ENCODE results near the gene SH3BP4. TPM values are rescaled to one million over a fixed set of nuclear protein-coding genes. Genes with fewer than 3 reads are reported as not detected.
A peak's percentile ranks its signal among the peaks of the same experiment; 100 is the strongest.

The SH3BP4 gene
- total and polyA plus RNA-seq, 2 of the 13 experiments (the other 11 are each of a cell fraction or from before 2014, with no cell fraction given): 34.6 to 99.1 TPM

GRCh38 chr2:234995332-234996068 is 43.7 kb downstream of the SH3BP4 start (continued):
- TF ChIP-seq HMG20A (CRISPR knock-in tag; IDR thresholded peaks at IDR 0.05; ENCODE audit: borderline replicate concordance) (peak; percentile 80; the same call in 1 of the 2 replicates), ESRRA (CRISPR knock-in tag; IDR thresholded peaks at IDR 0.05; ENCODE audit: low read depth) (peak; percentile 96), ZNF773 (CRISPR knock-in tag; IDR thresholded peaks at IDR 0.05; ENCODE audit: borderline replicate concordance) (no peak), MAX (IDR thresholded peaks at IDR 0.05) (peak; percentile 84), RXRA (CRISPR knock-in tag; IDR thresholded peaks at IDR 0.05) (peak; percentile 89), ZKSCAN8 (CRISPR knock-in tag; IDR thresholded peaks at IDR 0.05; ENCODE audit: borderline replicate concordance) (peak; percentile 67; the same call in 1 of the 2 replicates), RERE (CRISPR knock-in tag; IDR thresholded peaks at IDR 0.05; ENCODE audit: low read depth) (peak; percentile 65), MAZ (IDR thresholded peaks at IDR 0.05; ENCODE audit: borderline replicate concordance, low read depth, low read length) (no peak), MAZ (CRISPR knock-in tag; IDR thresholded peaks at IDR 0.05; ENCODE audit: low read depth) (no peak; the same call in 1 of the 2 replicates), MXD1 (CRISPR knock-in tag; IDR thresholded peaks at IDR 0.05) (peak; percentile 71), AHDC1 (CRISPR knock-in tag; IDR thresholded peaks at IDR 0.05; ENCODE audit: borderline replicate concordance) (peak; percentile 51; the same call in 1 of the 2 replicates), SPEN (CRISPR knock-in tag; IDR thresholded peaks at IDR 0.05; ENCODE audit: low read depth) (peak; percentile 24), GATAD2A (CRISPR knock-in tag; IDR thresholded peaks at IDR 0.05) (peak; percentile 93), ZBTB10 (CRISPR knock-in tag; IDR thresholded peaks at IDR 0.05; ENCODE audit: borderline replicate concordance) (peak; percentile 96; the same call in 1 of the 2 replicates)

Data from HepG2 (cell line).